ENCODE measurements around the gene NKD1.
A peak's percentile ranks its signal among the peaks of the same experiment; 100 is the strongest.

Gene NKD1

GRCh38 chr16:50613281-50613963, 65.2 kb downstream of the NKD1 start:
- DNase-seq (ENCODE audit: low read depth in 2 of 2) = no peak

- DNase-seq (ENCODE audit: low read depth in 2 of 2) = no peak
Measured at GRCh38 chr16:50613964-50614474, 65.8 kb downstream of the NKD1 start.

- no peak for DNase-seq (ENCODE audit: low read depth in 2 of 2)
Measured at GRCh38 chr16:50614955-50615724, 66.9 kb downstream of the NKD1 start.

- DNase-seq (ENCODE audit: low read depth in 2 of 2) = no peak
Measured at GRCh38 chr16:50615891-50616290, 67.7 kb downstream of the NKD1 start.

- DNase-seq (ENCODE audit: low read depth in 2 of 2) = no peak
Measured at GRCh38 chr16:50616386-50616785, 68.2 kb downstream of the NKD1 start.

- DNase-seq (ENCODE audit: low read depth in 2 of 2) = no peak
Measured at GRCh38 chr16:50616883-50617645, 68.9 kb downstream of the NKD1 start.

- DNase-seq (ENCODE audit: low read depth in 2 of 2) = no peak
Measured at GRCh38 chr16:50617646-50618184, 69.5 kb downstream of the NKD1 start.

- no peak for DNase-seq (ENCODE audit: low read depth in 2 of 2)
Measured at GRCh38 chr16:50618238-50618918, 70.2 kb downstream of the NKD1 start.

GRCh38 chr16:50619702-50620491, 71.7 kb downstream of the NKD1 start:
- no peak for DNase-seq (ENCODE audit: low read depth in 2 of 2)

- DNase-seq (ENCODE audit: low read depth in 2 of 2) = no peak
Measured at GRCh38 chr16:50620646-50621451, 72.7 kb downstream of the NKD1 start.

GRCh38 chr16:50621452-50621792, 73.2 kb downstream of the NKD1 start:
- no peak for DNase-seq (ENCODE audit: low read depth in 2 of 2)

- DNase-seq (ENCODE audit: low read depth in 2 of 2) = no peak
Measured at GRCh38 chr16:50622029-50622428, 73.8 kb downstream of the NKD1 start.

GRCh38 chr16:50622643-50623369, 74.6 kb downstream of the NKD1 start:
- no peak for DNase-seq (ENCODE audit: low read depth in 2 of 2)

- DNase-seq (ENCODE audit: low read depth in 2 of 2) = no peak
Measured at GRCh38 chr16:50624449-50624970, 76.3 kb downstream of the NKD1 start.

- DNase-seq (ENCODE audit: low read depth in 2 of 2) = no peak
Measured at GRCh38 chr16:50625374-50625773, 77.2 kb downstream of the NKD1 start.

GRCh38 chr16:50626868-50627267, 78.7 kb downstream of the NKD1 start:
- no peak for DNase-seq (ENCODE audit: low read depth in 2 of 2)

- peak; percentile 11 to 22 for DNase-seq (ENCODE audit: low read depth in 2 of 2)
Measured at GRCh38 chr16:50627419-50627818, 79.2 kb downstream of the NKD1 start.

- no peak for DNase-seq (ENCODE audit: low read depth in 2 of 2)
Measured at GRCh38 chr16:50628156-50628802, 80.1 kb downstream of the NKD1 start.

- DNase-seq (ENCODE audit: low read depth in 2 of 2) = no peak
Measured at GRCh38 chr16:50629334-50629733, 81.1 kb downstream of the NKD1 start.
